Chondrocyte (in vitro differentiated cells): Measurements from ENCODE around the gene FAS. TPM values are rescaled to one million over a fixed set of nuclear protein-coding genes. Genes with fewer than 3 reads are reported as not detected.

ENCODE experiments used
- DNase-seq: peaks from one replicate; pipeline ENCODE4 v3.0.0; 2021; ENCODE audit warnings: mixed read lengths, low spot score
- H3K27ac Mint-ChIP-seq: one replicate; pipeline ENCODE4 v1.8.0; 2021; ENCODE audit warnings: mild to moderate bottlenecking, moderate library complexity, mixed read lengths; ENCODE audit not compliant: unreplicated experiment
- H3K27me3 Mint-ChIP-seq: 2 replicates; pipeline ENCODE4 v1.8.0; 2021; ENCODE audit warnings: low read depth, mixed read lengths
- H3K36me3 Mint-ChIP-seq: 2 replicates; pipeline ENCODE4 v1.8.0; 2021; ENCODE audit warnings: low read depth, mixed read lengths
- H3K4me1 Mint-ChIP-seq: 2 replicates; pipeline ENCODE4 v1.8.0; 2021; ENCODE audit warnings: low read depth, mild to moderate bottlenecking, mixed read lengths
- H3K4me3 Mint-ChIP-seq: one replicate; pipeline ENCODE4 v1.8.0; 2021; ENCODE audit warnings: mild to moderate bottlenecking, moderate library complexity, mixed read lengths; ENCODE audit not compliant: unreplicated experiment
- H3K9me3 Mint-ChIP-seq: 2 replicates; pipeline ENCODE4 v1.8.0; 2021; ENCODE audit warnings: low read depth, mixed read lengths
- total RNA-seq: library from RNA; stranded (reverse); gene quantifications from 3 replicates; pipeline ENCODE4 v1.2.1, GENCODE V29; 2021
- TF ChIP-seq, protein P1 (sequence below): fragments of 200-600 bp; sonication (generic); IDR thresholded peaks from 2 replicates; pipeline ENCODE4 v1.5.0; 2021; ENCODE audit warnings: antibody characterized with exemption, mild to moderate bottlenecking, moderate library complexity

FAS gene
- total RNA-seq, 1 donor from 2014 or later, result 11.5 TPM

- Mint-ChIP-seq H3K4me3 (peak overlapping the region; percentile 88), H3K27ac (peak overlapping the region; percentile 83), H3K27me3 (no peaks in the 10 kb centered on the region), H3K4me1 (peaks cover 87% of the 10 kb centered on the region), H3K36me3 (peaks cover 41% of the 10 kb centered on the region), H3K9me3 (no peaks in the 10 kb centered on the region)
- DNase-seq, result no peak
- TF ChIP-seq, protein P1, sequence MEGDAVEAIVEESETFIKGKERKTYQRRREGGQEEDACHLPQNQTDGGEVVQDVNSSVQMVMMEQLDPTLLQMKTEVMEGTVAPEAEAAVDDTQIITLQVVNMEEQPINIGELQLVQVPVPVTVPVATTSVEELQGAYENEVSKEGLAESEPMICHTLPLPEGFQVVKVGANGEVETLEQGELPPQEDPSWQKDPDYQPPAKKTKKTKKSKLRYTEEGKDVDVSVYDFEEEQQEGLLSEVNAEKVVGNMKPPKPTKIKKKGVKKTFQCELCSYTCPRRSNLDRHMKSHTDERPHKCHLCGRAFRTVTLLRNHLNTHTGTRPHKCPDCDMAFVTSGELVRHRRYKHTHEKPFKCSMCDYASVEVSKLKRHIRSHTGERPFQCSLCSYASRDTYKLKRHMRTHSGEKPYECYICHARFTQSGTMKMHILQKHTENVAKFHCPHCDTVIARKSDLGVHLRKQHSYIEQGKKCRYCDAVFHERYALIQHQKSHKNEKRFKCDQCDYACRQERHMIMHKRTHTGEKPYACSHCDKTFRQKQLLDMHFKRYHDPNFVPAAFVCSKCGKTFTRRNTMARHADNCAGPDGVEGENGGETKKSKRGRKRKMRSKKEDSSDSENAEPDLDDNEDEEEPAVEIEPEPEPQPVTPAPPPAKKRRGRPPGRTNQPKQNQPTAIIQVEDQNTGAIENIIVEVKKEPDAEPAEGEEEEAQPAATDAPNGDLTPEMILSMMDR, result no peak
Observed at GRCh38 chr10:88946965-88947590, 43.5 kb upstream of the FAS start.

- Mint-ChIP-seq H3K36me3 (peaks cover 29% of the 10 kb centered on the region), H3K4me1 (peaks cover 94% of the 10 kb centered on the region), H3K27me3 (no peaks in the 10 kb centered on the region), H3K9me3 (no peaks in the 10 kb centered on the region), H3K27ac (peak overlapping the region; percentile 98), H3K4me3 (peak overlapping the region; percentile 88)
- TF ChIP-seq, protein P1, result no peak
- no peak for DNase-seq
Observed at GRCh38 chr10:88949051-88949450, 41.5 kb upstream of the FAS start.

GRCh38 chr10:88949912-88950837 lies 40.4 kb upstream of the FAS start:
- TF ChIP-seq, protein P1, result no peak
- no peaks in the 10 kb centered on the region for H3K9me3 Mint-ChIP-seq
- no peak for DNase-seq
- peaks cover 96% of the 10 kb centered on the region for H3K4me1 Mint-ChIP-seq
- H3K4me3 Mint-ChIP-seq, result peak overlapping the region; percentile 88
- peaks cover 25% of the 10 kb centered on the region for H3K36me3 Mint-ChIP-seq
- H3K27ac Mint-ChIP-seq, result peak overlapping the region; percentile 98
- no peaks in the 10 kb centered on the region for H3K27me3 Mint-ChIP-seq

DNA sequence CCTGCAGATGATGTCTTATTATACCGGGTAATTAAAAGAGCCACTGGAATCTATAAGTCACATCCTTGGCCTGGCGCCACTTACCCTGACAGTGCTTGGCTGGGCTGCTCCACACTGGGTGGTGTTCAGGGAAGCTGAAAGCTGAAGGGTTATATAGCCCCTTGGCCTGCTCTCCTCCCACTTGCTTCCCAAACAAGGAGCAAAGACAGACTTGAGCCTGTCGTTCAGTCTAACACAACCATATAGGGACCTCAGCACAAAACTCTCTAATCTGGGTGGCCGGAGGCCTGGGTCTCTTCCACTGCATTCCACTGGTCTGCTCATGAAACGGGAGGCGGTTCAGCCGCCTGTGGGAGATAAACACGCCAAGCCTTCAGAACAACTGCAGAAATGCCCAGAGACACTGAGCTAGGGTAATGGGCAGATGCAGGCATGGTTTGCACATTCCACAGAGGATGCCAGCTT lies 37.9 kb upstream of the FAS start, which contains the start of gene ACTA2:
Gene ACTA2, minus strand, starts transcription at position 127 of the 465 bp plus-strand sequence. CDS start 3,843 bp downstream, outside the sequence.
- Mint-ChIP-seq H3K4me1 (peaks cover 74% of the 10 kb centered on the region), H3K27ac (peak within 1 kb of the TSS; percentile 98), H3K9me3 (no peaks in the 10 kb centered on the region), H3K4me3 (peak within 1 kb of the TSS; percentile 88), H3K27me3 (no peaks in the 10 kb centered on the region), H3K36me3 (peaks cover 15% of the 10 kb centered on the region)
- TF ChIP-seq, protein P1, result no peak
- DNase-seq, result peak; percentile 61

DNA sequence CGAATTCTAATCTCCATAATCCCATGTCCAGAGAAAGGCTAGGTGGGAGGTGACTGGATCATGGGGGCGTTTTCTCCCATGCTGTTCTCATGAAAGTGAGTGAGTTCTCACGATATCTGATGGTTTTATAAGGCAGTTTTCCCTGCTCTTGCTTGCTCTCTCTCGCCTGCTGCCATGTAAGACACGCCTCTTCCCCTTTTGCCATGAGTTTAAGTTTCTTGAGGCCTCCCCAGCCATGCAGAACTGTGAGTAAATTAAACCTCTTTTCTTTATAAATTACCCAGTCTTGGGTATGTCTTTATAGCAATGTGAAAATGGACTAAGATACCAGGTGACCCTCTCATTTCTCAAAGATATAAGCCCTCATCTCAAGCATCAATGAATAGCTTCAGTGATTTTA lies 36.9 kb upstream of the FAS start:
- TF ChIP-seq, protein P1, result no peak
- Mint-ChIP-seq H3K27me3 (no peaks in the 10 kb centered on the region), H3K27ac (peak overlapping the region; percentile 98), H3K4me1 (peaks cover 65% of the 10 kb centered on the region), H3K4me3 (peak overlapping the region; percentile 1), H3K9me3 (no peaks in the 10 kb centered on the region), H3K36me3 (peaks cover 11% of the 10 kb centered on the region)
- DNase-seq, result no peak
